ENCODE data around the gene RHO. TPM values are rescaled to one million over a fixed set of nuclear protein-coding genes. Genes with fewer than 3 reads are reported as not detected.

Gene RHO
- total RNA-seq, 1 donor from 2014 or later: not detected

DNA sequence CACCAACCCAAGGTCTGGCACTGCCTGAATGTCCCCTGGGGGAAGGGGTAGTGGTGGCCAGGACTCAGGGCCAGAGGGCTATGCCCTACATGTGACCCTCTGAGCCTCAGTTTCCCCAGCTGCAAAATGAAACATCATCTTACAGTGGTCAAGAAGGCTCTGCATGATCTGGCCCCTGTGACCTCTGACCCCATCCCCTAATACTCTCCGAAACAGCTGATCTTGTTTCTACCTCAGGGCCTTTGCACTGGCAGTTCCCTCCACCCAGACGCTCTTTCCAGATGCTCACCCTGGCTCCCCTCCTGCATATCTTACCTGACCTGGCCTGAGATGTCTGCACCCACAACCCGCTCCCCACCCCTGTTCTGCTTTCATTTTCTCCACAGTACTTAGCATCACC is 56.2 kb downstream of the RHO start:
- intact Hi-C loops (cut with micrococcal nuclease): no loop called here
- H3K36me3 Mint-ChIP-seq (ENCODE audit: low read depth): no peaks in the 10 kb centered on the region

More for the DNA sequence above, 56.2 kb downstream of the RHO start:
- no peak for DNase-seq
- Mint-ChIP-seq H3K4me1 (peaks cover 3% of the 10 kb centered on the region), H3K27ac (no peak overlapping the region), H3K9me3 (no peaks in the 10 kb centered on the region), H3K4me3 (no peak overlapping the region), H3K27me3 (peaks cover 7% of the 10 kb centered on the region)

Other genes with a start within 250 kb of the RHO start
- 58.3 and 62.6 TPM in 2 replicates for gene HMCES, start 249.8 kb upstream of the RHO start, total RNA-seq
- gene EFCAB12, start 100.0 kb upstream of the RHO start, total RNA-seq: 0.40 and 0.63 TPM in 2 replicates
- 40.8 and 50.7 TPM in 2 replicates for gene MBD4, start 88.7 kb upstream of the RHO start, total RNA-seq
- 12.3 and 13.7 TPM in 2 replicates for gene IFT122, start 88.4 kb upstream of the RHO start, total RNA-seq
- not detected in 2 replicates for gene H1-8, start 14.5 kb downstream of the RHO start, total RNA-seq
- gene PLXND1, start 78.0 kb downstream of the RHO start, total RNA-seq: 1.6 and 1.7 TPM in 2 replicates

All from activated CD4-positive, alpha-beta T cell treated with anti-CD3 and anti-CD28 coated beads, Interleukin-2, amount 10 ng/mL, durations not matched to agents 24 days and 14 days (primary cell).